RWPE2 (cell line): ENCODE data around the gene ARSG.

Source experiments
- ATAC-seq: fragments of 200-7000 bp; cut with Tn5 transposase; 3 replicates; pipeline ENCODE4 v1.9.1; 2021; ENCODE audit warnings: low read depth
- DNase-seq: peaks from one replicate; pipeline ENCODE4 v3.0.0-alpha.2; 2020; ENCODE audit warnings: low spot score
- H3K27ac ChIP-seq: fragments of 450-650 bp; 2 replicates; pipeline ENCODE4 v1.5.1; 2017; ENCODE audit warnings: mild to moderate bottlenecking; ENCODE audit not compliant: poor library complexity, severe bottlenecking
- H3K27me3 ChIP-seq: fragments of 250-450 bp; sonication (Bioruptor Pico); 2 replicates; pipeline ENCODE4 v1.5.1; 2021; ENCODE audit warnings: mild to moderate bottlenecking, moderate library complexity; ENCODE audit not compliant: insufficient read depth, poor library complexity, severe bottlenecking
- H3K36me3 ChIP-seq: fragments of 250-450 bp; sonication (Bioruptor Pico); 2 replicates; pipeline ENCODE4 v1.5.1; 2020; ENCODE audit warnings: low read depth, mild to moderate bottlenecking, moderate library complexity
- H3K4me1 ChIP-seq: fragments of 250-450 bp; sonication (Bioruptor Pico); 2 replicates; pipeline ENCODE4 v1.5.1; 2021; ENCODE audit warnings: mild to moderate bottlenecking, moderate library complexity; ENCODE audit not compliant: insufficient read depth, poor library complexity, severe bottlenecking
- H3K4me3 ChIP-seq: fragments of 250-450 bp; sonication (Bioruptor Pico); 2 replicates; pipeline ENCODE4 v1.5.1; 2021; ENCODE audit warnings: mild to moderate bottlenecking, moderate library complexity; ENCODE audit not compliant: severe bottlenecking
- H3K9me3 ChIP-seq: fragments of 250-450 bp; sonication (Bioruptor Pico); 2 replicates; pipeline ENCODE4 v1.5.1; 2021; ENCODE audit warnings: mild to moderate bottlenecking, moderate library complexity; ENCODE audit not compliant: severe bottlenecking
- TF ChIP-seq, protein P1 (sequence below): fragments of 450-650 bp; IDR thresholded peaks from one replicate; pipeline ENCODE4 v1.5.1; 2017; ENCODE audit warnings: mild to moderate bottlenecking, moderate library complexity; ENCODE audit not compliant: poor library complexity, severe bottlenecking

Gene ARSG

DNA sequence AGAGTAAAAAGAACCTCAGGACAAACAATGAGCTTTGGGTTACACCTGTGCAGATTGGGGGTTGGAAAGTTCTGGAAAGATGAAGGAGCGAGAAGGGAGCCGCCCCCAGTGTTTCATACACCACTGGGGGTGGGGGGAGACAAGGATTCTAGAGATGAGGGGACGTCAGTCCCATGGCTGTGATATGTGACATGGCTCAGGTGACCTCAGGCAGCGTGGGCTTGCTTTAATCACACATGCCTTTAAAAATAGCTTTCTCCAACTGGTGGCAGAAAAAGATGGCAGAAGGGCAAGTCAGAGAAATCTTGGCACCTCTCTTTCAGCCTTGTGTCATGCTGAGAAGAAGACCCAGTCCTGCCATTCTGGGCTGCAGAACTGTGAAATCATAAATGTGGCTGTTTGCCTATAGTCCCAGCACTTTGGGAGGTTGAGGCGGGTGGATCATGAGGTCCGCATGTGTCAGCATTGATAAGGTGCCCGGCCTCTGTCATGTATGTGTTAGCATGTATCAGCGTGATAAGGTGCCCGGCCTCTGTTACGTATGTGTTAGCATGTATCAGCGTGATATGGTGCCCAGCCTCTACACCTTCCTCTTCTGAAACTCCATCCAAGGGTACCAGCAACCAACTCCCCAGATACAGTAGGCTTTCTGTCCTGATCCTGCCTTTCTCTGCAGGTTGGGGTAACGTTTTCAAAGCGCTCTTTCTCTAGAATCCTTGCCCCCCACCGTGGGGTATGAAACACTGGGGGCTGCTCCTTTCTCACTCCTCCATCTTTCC lies 141.0 kb downstream of the ARSG start:
- TF ChIP-seq, protein P1, sequence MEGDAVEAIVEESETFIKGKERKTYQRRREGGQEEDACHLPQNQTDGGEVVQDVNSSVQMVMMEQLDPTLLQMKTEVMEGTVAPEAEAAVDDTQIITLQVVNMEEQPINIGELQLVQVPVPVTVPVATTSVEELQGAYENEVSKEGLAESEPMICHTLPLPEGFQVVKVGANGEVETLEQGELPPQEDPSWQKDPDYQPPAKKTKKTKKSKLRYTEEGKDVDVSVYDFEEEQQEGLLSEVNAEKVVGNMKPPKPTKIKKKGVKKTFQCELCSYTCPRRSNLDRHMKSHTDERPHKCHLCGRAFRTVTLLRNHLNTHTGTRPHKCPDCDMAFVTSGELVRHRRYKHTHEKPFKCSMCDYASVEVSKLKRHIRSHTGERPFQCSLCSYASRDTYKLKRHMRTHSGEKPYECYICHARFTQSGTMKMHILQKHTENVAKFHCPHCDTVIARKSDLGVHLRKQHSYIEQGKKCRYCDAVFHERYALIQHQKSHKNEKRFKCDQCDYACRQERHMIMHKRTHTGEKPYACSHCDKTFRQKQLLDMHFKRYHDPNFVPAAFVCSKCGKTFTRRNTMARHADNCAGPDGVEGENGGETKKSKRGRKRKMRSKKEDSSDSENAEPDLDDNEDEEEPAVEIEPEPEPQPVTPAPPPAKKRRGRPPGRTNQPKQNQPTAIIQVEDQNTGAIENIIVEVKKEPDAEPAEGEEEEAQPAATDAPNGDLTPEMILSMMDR, result no peak
- DNase-seq, result no peak
- Histone ChIP-seq H3K36me3 (peaks cover 70% of the 10 kb centered on the region), H3K4me1 (no peaks in the 10 kb centered on the region), H3K9me3 (no peaks in the 10 kb centered on the region), H3K27ac (no peak overlapping the region), H3K27me3 (no peaks in the 10 kb centered on the region), H3K4me3 (no peak overlapping the region)
- no peak for ATAC-seq

DNA sequence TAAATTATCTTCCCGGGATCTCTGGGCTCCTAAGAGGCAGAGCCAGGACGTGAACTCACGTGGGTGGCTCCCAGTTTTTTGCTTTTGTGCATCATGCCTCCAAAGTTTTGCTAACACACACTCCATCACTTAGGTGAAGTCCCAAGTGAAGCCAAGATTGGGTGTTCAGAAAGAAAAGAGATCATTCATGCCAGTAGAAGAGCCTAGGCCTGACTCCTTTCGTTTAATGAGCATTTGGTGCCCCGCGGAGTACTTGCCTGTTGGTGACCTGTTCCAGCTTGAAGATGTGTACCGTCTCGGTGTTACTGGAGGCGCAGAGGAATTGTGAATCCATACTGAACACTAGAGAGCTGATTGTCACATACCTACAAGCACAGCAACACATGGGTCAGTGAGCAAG lies 141.9 kb downstream of the ARSG start:
- TF ChIP-seq, protein P1, result no peak
- Histone ChIP-seq H3K27ac (no peak overlapping the region), H3K4me3 (no peak overlapping the region), H3K27me3 (no peaks in the 10 kb centered on the region), H3K4me1 (no peaks in the 10 kb centered on the region), H3K36me3 (peaks cover 70% of the 10 kb centered on the region), H3K9me3 (no peaks in the 10 kb centered on the region)
- DNase-seq (no peak), ATAC-seq (no peak)

DNA sequence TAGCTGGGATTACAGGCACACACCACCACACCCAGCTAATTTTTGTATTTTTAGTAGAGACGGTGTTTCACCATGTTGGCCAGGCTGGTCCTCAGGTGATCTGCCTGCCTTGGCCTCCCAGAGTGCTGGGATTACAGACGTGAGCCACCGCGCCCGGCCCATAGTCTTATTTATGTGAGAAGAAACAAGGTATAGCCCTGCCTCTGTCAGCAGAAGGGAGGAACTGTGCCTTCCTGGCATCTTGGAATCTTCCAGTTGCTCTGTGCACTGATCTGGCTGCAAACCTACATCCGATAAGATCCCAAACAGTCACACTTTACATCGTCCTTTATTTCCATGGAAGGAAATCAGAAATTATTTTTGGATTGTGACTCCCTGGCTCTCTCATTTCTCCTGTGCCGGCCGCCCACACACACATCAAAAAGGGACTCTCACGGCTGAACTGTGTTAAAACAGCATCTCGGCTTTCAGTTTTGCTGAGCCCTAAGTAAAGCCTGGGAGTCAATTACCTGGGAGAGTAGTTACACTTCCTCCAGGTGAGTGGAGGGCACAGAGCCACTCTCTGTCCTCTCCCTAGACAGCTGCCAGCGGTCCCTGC lies 142.7 kb downstream of the ARSG start:
- TF ChIP-seq, protein P1, result no peak
- no peaks in the 10 kb centered on the region for H3K9me3 ChIP-seq
- H3K27ac ChIP-seq, result no peak overlapping the region
- H3K27me3 ChIP-seq, result no peaks in the 10 kb centered on the region
- H3K4me1 ChIP-seq, result no peaks in the 10 kb centered on the region
- ATAC-seq, result no peak
- H3K36me3 ChIP-seq, result peaks cover 62% of the 10 kb centered on the region
- no peak overlapping the region for H3K4me3 ChIP-seq
- no peak for DNase-seq

DNA sequence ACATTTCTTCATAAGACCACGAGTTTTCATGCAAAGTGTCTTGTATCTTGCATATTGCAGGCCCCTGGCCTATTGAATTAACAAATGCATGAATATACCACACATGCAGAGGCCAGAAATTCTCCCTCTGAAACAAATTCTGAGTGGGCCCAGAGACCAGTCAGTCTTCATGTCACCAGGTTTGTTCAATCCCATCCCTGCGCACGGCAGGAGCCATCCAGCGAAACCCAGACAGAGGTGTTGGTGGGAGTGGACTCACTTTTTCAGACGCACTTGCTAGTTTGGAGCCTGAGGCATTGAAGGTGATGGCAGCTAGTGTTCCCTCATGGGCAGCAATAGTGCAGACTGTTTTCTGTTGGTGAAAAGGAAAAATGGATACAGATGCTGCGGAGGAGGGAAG lies 144.1 kb downstream of the ARSG start:
- no peak overlapping the region for H3K27ac ChIP-seq
- no peaks in the 10 kb centered on the region for H3K4me1 ChIP-seq
- H3K9me3 ChIP-seq, result no peaks in the 10 kb centered on the region
- H3K27me3 ChIP-seq, result no peaks in the 10 kb centered on the region
- peaks cover 49% of the 10 kb centered on the region for H3K36me3 ChIP-seq
- no peak overlapping the region for H3K4me3 ChIP-seq
- DNase-seq (no peak), ATAC-seq (no peak)
- TF ChIP-seq, protein P1, result no peak
